Common myeloid progenitor, CD34-positive (primary cell): ENCODE data around the gene SF3B3.
A peak's percentile ranks its signal among the peaks of the same experiment; 100 is the strongest.
"Not testable (repeated sequence)": the region's sequence is repeated elsewhere in the genome, so short reads cannot be mapped to it uniquely, and the experiment has no call there.

ENCODE experiments used
- CTCF ChIA-PET: fragments of 350-600 bp; sonication (Branson Sonifier 250); formaldehyde crosslinking; loops from one replicate; lab custom pipeline; 2021; ENCODE audit warnings: antibody characterized with exemption; lab: Charles Lee
- POLR2A ChIA-PET: fragments of 350-600 bp; sonication (Branson Sonifier 250); formaldehyde crosslinking; loops from one replicate; lab custom pipeline; 2021; ENCODE audit warnings: antibody characterized with exemption; lab: Charles Lee
- DNase-seq, 3 donors: peaks; one replicate each; pipeline versions ENCODE4 v3.0.0 to v3.0.0-alpha.2; 2013
- H3K27ac ChIP-seq, 2 experiments: 1 replicate in 1 of 2; 2 replicates in 1 of 2; pipeline ENCODE4 v1.7.0; 2013; ENCODE audit warnings: inconsistent platforms in 2 of 2, low read length in 2 of 2, mild to moderate bottlenecking in 2 of 2, low read depth in 1 of 2, moderate library complexity in 1 of 2; ENCODE audit not compliant: severe bottlenecking in 2 of 2, insufficient read depth in 1 of 2, poor library complexity in 1 of 2
- H3K27me3 ChIP-seq, 5 experiments: replicated peaks in 2 of 5; 1 replicate in 3 of 5; 2 replicates in 2 of 5; pipeline versions ENCODE4 v1.6.1 to v1.7.0; 2013; ENCODE audit warnings: low read length in 4 of 5, mild to moderate bottlenecking in 2 of 5, moderate library complexity in 2 of 5, inconsistent platforms in 1 of 5; ENCODE audit not compliant: insufficient read depth in 5 of 5, control insufficient read depth in 4 of 5
- H3K36me3 ChIP-seq, 4 experiments: 1 replicate in 2 of 4; 2 replicates in 2 of 4; pipeline versions ENCODE4 v1.6.1 to v1.7.0; 2013; ENCODE audit warnings: low read length in 3 of 4, control low read depth in 1 of 4, mild to moderate bottlenecking in 1 of 4; ENCODE audit not compliant: control insufficient read depth in 4 of 4, insufficient read depth in 4 of 4
- H3K4me1 ChIP-seq, 4 experiments: 1 replicate in 3 of 4; 2 replicates in 1 of 4; pipeline versions ENCODE4 v1.6.1 to v1.7.1; 2013; ENCODE audit warnings: low read length in 3 of 4, mild to moderate bottlenecking in 3 of 4, control low read depth in 1 of 4, inconsistent platforms in 1 of 4, moderate library complexity in 1 of 4; ENCODE audit not compliant: control insufficient read depth in 4 of 4, insufficient read depth in 4 of 4; ENCODE audit errors: control extremely low read depth in 1 of 4
- H3K4me3 ChIP-seq, 7 experiments: 1 replicate in 4 of 7; 2 replicates in 3 of 7; pipeline versions ENCODE4 v1.5.1 to v1.7.0; 2013; ENCODE audit warnings: mild to moderate bottlenecking in 7 of 7, low read length in 6 of 7, moderate library complexity in 6 of 7, inconsistent platforms in 2 of 7, low read depth in 2 of 7, control low read depth in 1 of 7; ENCODE audit not compliant: insufficient read depth in 4 of 7, control insufficient read depth in 1 of 7; ENCODE audit errors: extremely low read depth in 1 of 7
- H3K9me3 ChIP-seq, 5 experiments: 1 replicate in 4 of 5; 2 replicates in 1 of 5; pipeline versions ENCODE4 v1.6.1 to v1.7.1; 2013; ENCODE audit warnings: low read length in 4 of 5, mild to moderate bottlenecking in 2 of 5, inconsistent platforms in 1 of 5, low read depth in 1 of 5, moderate library complexity in 1 of 5; ENCODE audit not compliant: control insufficient read depth in 4 of 5, insufficient read depth in 2 of 5; ENCODE audit errors: control extremely low read depth in 1 of 5
- WGBS: methylation state at CpG from one replicate; pipeline ENCODE4 v1.1.5; 2013; ENCODE audit not compliant: insufficient coverage; 5-methylcytosine and 5-hydroxymethylcytosine counted together

The SF3B3 gene

GRCh38 chr16:70524399-70524825 is 796 bp downstream of the SF3B3 start:
- ChIA-PET CTCF (interaction anchor here (1.4 to 2.0 kb wide), 2 partner anchors 16 to 33 kb away, joined by 3 to 9 read pairs; no protein-coding TSS in a partner anchor), POLR2A (interaction anchor here (0.6 to 0.8 kb wide), 2 partner anchors 21 to 171 kb away, joined by 3 read pairs; no protein-coding TSS in a partner anchor)
- not testable (repeated sequence) for H3K27me3 ChIP-seq, H3K9me3 ChIP-seq
- peak overlapping the region; percentile 62 to 98 (median 89) for H3K4me3 ChIP-seq
- H3K27ac ChIP-seq: peak overlapping the region; percentile 96 to 98
- H3K4me1 ChIP-seq: peaks cover 13 to 59% (median 36%) of the 10 kb centered on the region in 4 experiments
- peaks cover 13 to 40% (median 22%) of the 10 kb centered on the region in 4 experiments for H3K36me3 ChIP-seq
- DNase-seq: peak in 2 of 3 donors; percentile 27 to 40
- WGBS: under 1% methylated on average over 20 of the region's 24 CpGs

GRCh38 chr16:70526403-70526802 is 2.8 kb downstream of the SF3B3 start:
- CTCF ChIA-PET: no interaction called here
- no peak for DNase-seq
- Histone ChIP-seq H3K9me3 (no peaks in the 10 kb centered on the region), H3K4me1 (peaks cover 6 to 43% (median 26%) of the 10 kb centered on the region in 4 experiments), H3K4me3 (peak overlapping the region in 2 of 7 experiments; percentile 29 to 37), H3K27ac (peak overlapping the region in 1 of 2 experiments; percentile 27), H3K36me3 (peaks cover 14 to 48% (median 34%) of the 10 kb centered on the region in 4 experiments), H3K27me3 (no peaks in the 10 kb centered on the region)
- 96% methylated on average over 4 of the region's 6 CpGs for WGBS
- POLR2A ChIA-PET: no interaction called here

GRCh38 chr16:70527315-70527996 is 3.8 kb downstream of the SF3B3 start:
- peak overlapping the region in 1 of 7 experiments; percentile 10 for H3K4me3 ChIP-seq
- no peak overlapping the region for H3K27ac ChIP-seq
- no peaks in the 10 kb centered on the region for H3K27me3 ChIP-seq
- H3K4me1 ChIP-seq: peaks cover 3 to 35% (median 20%) of the 10 kb centered on the region in 4 experiments
- DNase-seq: no peak
- POLR2A ChIA-PET: interaction anchor here (0.6 kb wide), 1 partner anchor 127 kb away, joined by 6 read pairs; no protein-coding TSS in a partner anchor
- peaks cover 17 to 58% (median 39%) of the 10 kb centered on the region in 4 experiments for H3K36me3 ChIP-seq
- H3K9me3 ChIP-seq: no peaks in the 10 kb centered on the region
- WGBS: 92% methylated on average over 6 of the region's 8 CpGs
- CTCF ChIA-PET: interaction anchor here (0.6 to 1.4 kb wide), 2 partner anchors 13 to 23 kb away, joined by 3 to 4 read pairs; no protein-coding TSS in a partner anchor

DNA sequence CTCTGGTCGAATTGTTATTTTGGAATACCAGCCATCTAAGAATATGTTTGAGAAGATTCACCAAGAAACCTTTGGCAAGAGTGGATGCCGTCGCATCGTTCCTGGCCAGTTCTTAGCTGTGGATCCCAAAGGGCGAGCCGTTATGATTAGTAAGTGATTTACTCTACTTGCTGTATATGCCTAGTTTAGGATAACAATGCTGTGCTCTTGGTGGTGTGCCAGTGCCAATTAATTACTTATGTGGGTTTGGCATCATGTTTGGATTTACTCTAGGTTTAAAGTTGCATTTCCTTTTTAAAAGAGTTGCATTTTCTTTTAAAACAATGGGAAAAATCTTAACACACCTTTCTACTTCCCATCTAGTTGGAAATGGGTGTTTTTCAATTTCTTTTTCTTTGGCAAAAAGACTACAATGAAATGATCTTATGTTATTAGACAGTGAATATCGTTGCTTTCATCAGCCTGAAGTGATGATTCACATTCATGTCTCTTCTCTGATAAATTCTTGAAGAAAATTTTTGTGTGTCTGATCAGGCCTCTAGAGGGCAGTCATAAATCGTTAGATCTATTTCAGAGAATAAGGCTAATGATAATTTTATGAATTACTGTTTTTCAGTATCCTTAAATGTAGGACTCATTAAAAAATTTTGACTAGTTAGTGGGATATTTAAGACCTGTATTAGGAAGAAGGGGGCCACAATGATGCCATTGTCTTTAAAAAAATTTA is 5.6 kb downstream of the SF3B3 start:
- CTCF ChIA-PET: interaction anchor here (0.9 to 1.4 kb wide), 4 partner anchors 13 to 242 kb away, joined by 3 read pairs; no protein-coding TSS in a partner anchor
- Histone ChIP-seq H3K9me3 (no peaks in the 10 kb centered on the region), H3K4me3 (no peak overlapping the region), H3K27me3 (no peaks in the 10 kb centered on the region), H3K36me3 (peaks cover 21 to 76% (median 55%) of the 10 kb centered on the region in 4 experiments), H3K4me1 (peaks cover under 1 to 27% (median 16%) of the 10 kb centered on the region in 4 experiments), H3K27ac (no peak overlapping the region)
- 96% methylated on average over 6 of the region's 8 CpGs for WGBS
- POLR2A ChIA-PET: no interaction called here
- DNase-seq: peak; percentile 40 to 63 (median 60)

DNA sequence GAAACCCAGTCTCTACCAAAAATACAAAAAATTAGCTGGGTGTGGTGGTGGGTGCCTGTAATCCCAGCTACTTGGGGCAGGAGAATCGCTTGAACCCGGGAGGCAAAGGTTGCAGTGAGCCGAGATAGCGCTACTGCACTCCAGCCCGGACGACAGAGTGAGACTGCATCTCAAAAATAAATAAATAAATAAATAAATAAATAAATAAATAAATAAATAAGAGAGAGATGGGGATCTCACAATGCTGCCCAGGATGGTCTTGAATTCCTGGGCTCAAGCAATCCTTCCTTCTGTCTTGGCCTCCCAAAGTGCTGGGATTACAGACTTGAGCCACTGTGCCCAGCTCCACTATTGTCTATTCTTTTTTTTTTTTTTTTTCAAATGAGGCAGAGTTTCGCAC is 6.3 kb downstream of the SF3B3 start:
- H3K27ac ChIP-seq, H3K4me3 ChIP-seq, H3K27me3 ChIP-seq, DNase-seq, POLR2A ChIA-PET, H3K9me3 ChIP-seq: not testable (repeated sequence)
- no CpG with 5 or more reads among the region's 7 CpGs for WGBS
- H3K4me1 ChIP-seq: peaks cover 0 to 25% (median 14%) of the 10 kb centered on the region in 4 experiments
- peaks cover 21 to 82% (median 60%) of the 10 kb centered on the region in 4 experiments for H3K36me3 ChIP-seq
- CTCF ChIA-PET: interaction anchor here (1.0 to 1.4 kb wide), 3 partner anchors 14 to 241 kb away, joined by 3 read pairs; no protein-coding TSS in a partner anchor

DNA sequence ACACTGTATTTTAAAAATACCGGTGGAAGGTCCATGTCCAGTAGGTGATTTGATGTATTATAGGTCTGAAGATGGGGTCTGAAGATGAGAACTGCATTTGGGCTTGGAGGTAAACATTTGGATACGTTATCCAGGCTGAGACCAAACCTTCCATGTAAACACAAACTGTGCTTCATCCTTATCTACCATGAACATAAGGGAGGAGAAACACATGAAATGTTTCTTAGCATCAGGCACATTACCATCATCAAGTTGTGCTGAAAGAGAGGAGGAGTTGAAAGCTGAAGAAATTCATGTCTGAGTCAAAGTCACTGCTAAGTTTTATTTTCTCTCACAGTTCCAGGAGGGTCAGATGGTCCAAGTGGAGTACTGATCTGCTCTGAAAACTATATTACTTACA is 11.4 kb downstream of the SF3B3 start:
- Histone ChIP-seq H3K27me3 (no peaks in the 10 kb centered on the region), H3K9me3 (no peaks in the 10 kb centered on the region), H3K4me1 (no peaks in the 10 kb centered on the region), H3K27ac (no peak overlapping the region), H3K36me3 (peaks cover 20 to 92% (median 73%) of the 10 kb centered on the region in 4 experiments), H3K4me3 (no peak overlapping the region)
- ChIA-PET CTCF (no interaction called here), POLR2A (no interaction called here)
- DNase-seq: no peak
- 80% methylated on average over 1 of the region's 2 CpGs for WGBS
